Thyroid gland (tissue), 4 donors: ENCODE data around the gene ELP4.

Experiments
- CTCF ChIP-seq, 6 experiments: fragments of 200-600 bp in 3 of 6; fragments of 450-650 bp in 3 of 6; sonication (generic) in 3 of 6; IDR thresholded peaks; one replicate each; pipeline ENCODE4 v1.5.1; 2016 to 2019; ENCODE audit warnings: antibody characterized with exemption in 6 of 6, mild to moderate bottlenecking in 2 of 6, inconsistent platforms in 1 of 6, moderate library complexity in 1 of 6
- POLR2A ChIP-seq, 2 donors: fragments of 450-650 bp; IDR thresholded peaks; one replicate each; pipeline ENCODE4 v1.6.1; 2017; ENCODE audit warnings: antibody characterized with exemption in 2 of 2, mild to moderate bottlenecking in 2 of 2, moderate library complexity in 1 of 2

DNA sequence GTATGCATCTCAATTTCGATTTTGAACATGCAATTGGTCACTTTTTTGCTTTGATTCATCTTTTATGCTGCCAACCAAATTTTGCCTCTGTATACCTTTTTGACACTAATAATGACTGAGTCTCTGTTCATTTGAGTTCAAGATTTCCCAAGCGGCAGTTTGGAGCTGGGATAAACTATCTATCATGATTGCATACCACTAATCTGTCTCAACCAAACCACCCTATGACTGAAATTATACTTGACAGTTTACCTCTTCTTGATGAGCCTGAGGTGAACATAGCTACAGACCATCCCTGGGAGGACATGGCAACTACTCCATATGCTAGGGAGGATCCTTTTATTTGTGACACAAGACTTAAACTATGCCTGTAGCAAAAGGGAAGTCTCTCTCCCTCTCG, 155.4 kb downstream of the ELP4 start:
- TF ChIP-seq CTCF (IDR thresholded peaks at IDR 0.05) (no peak), POLR2A (IDR thresholded peaks at IDR 0.05) (no peak)
